ENCODE measurements around the gene RBMS1.

Gene RBMS1

GRCh38 chr2:160267022-160267421 lies 226.6 kb downstream of the RBMS1 start:
- H3K4me2 ChIP-seq (ENCODE audit: low read length), result no peak overlapping the region
- no peak overlapping the region for H3K4me3 ChIP-seq (ENCODE audit: low read length)
- H3K36me3 ChIP-seq (ENCODE audit: control insufficient read depth, low read length), result no peaks in the 10 kb centered on the region
- H3K9me2 ChIP-seq (replicated peaks; ENCODE audit: control insufficient read depth, low read length), result no peaks in the 10 kb centered on the region
- peaks cover 10% of the 10 kb centered on the region for H3K27me3 ChIP-seq (ENCODE audit: control insufficient read depth, low read length)
- TF ChIP-seq CTCF (IDR thresholded peaks at IDR 0.05; ENCODE audit: low read depth, low read length, poor library complexity, severe bottlenecking) (no peak), EZH2phosphoT487 (IDR thresholded peaks at IDR 0.05; ENCODE audit: borderline replicate concordance, low read length) (no peak)
- H3F3A ChIP-seq (ENCODE audit: control insufficient read depth, insufficient read depth), result no peaks in the 10 kb centered on the region
- H3K79me2 ChIP-seq (ENCODE audit: control insufficient read depth, low read length), result no peaks in the 10 kb centered on the region
- H3K9me3 ChIP-seq (ENCODE audit: control insufficient read depth, insufficient read depth, low read length), result no peaks in the 10 kb centered on the region
- H4K20me1 ChIP-seq (ENCODE audit: control insufficient read depth, insufficient read depth, low read depth, low read length), result no peaks in the 10 kb centered on the region
- H3K4me1 ChIP-seq (ENCODE audit: control insufficient read depth, low read length), result peaks cover 11% of the 10 kb centered on the region
- no peak overlapping the region for H3K27ac ChIP-seq (ENCODE audit: low read depth, low read length)

- H3K27ac ChIP-seq (ENCODE audit: low read depth, low read length), result no peak overlapping the region
- H3K79me2 ChIP-seq (ENCODE audit: control insufficient read depth, low read length), result no peaks in the 10 kb centered on the region
- H3K4me2 ChIP-seq (ENCODE audit: low read length), result no peak overlapping the region
- H3K9me2 ChIP-seq (replicated peaks; ENCODE audit: control insufficient read depth, low read length), result no peaks in the 10 kb centered on the region
- H3K4me1 ChIP-seq (ENCODE audit: control insufficient read depth, low read length), result peaks cover 11% of the 10 kb centered on the region
- H4K20me1 ChIP-seq (ENCODE audit: control insufficient read depth, insufficient read depth, low read depth, low read length), result no peaks in the 10 kb centered on the region
- H3F3A ChIP-seq (ENCODE audit: control insufficient read depth, insufficient read depth), result no peaks in the 10 kb centered on the region
- H3K9me3 ChIP-seq (ENCODE audit: control insufficient read depth, insufficient read depth, low read length), result no peaks in the 10 kb centered on the region
- TF ChIP-seq CTCF (IDR thresholded peaks at IDR 0.05; ENCODE audit: low read depth, low read length, poor library complexity, severe bottlenecking), result no peak
- no peak for TF ChIP-seq EZH2phosphoT487 (IDR thresholded peaks at IDR 0.05; ENCODE audit: borderline replicate concordance, low read length)
- no peak overlapping the region for H3K4me3 ChIP-seq (ENCODE audit: low read length)
- peaks cover 10% of the 10 kb centered on the region for H3K27me3 ChIP-seq (ENCODE audit: control insufficient read depth, low read length)
- no peaks in the 10 kb centered on the region for H3K36me3 ChIP-seq (ENCODE audit: control insufficient read depth, low read length)
Measured at GRCh38 chr2:160266037-160266551, 227.5 kb downstream of the RBMS1 start.

- no peaks in the 10 kb centered on the region; the same call in 1 of the 2 replicates for H3K27me3 ChIP-seq (ENCODE audit: control insufficient read depth, low read length)
- no peak overlapping the region for H3K4me3 ChIP-seq (ENCODE audit: low read length)
- H3K27ac ChIP-seq (ENCODE audit: low read depth, low read length), result no peak overlapping the region
- H3K9me3 ChIP-seq (ENCODE audit: control insufficient read depth, insufficient read depth, low read length), result no peaks in the 10 kb centered on the region
- H3K36me3 ChIP-seq (ENCODE audit: control insufficient read depth, low read length), result no peaks in the 10 kb centered on the region
- H3K79me2 ChIP-seq (ENCODE audit: control insufficient read depth, low read length), result no peaks in the 10 kb centered on the region
- H3K9me2 ChIP-seq (replicated peaks; ENCODE audit: control insufficient read depth, low read length), result no peaks in the 10 kb centered on the region
- no peak overlapping the region for H3K4me2 ChIP-seq (ENCODE audit: low read length)
- H3F3A ChIP-seq (ENCODE audit: control insufficient read depth, insufficient read depth), result no peaks in the 10 kb centered on the region
- H3K4me1 ChIP-seq (ENCODE audit: control insufficient read depth, low read length), result no peaks in the 10 kb centered on the region
- no peak for TF ChIP-seq EZH2phosphoT487 (IDR thresholded peaks at IDR 0.05; ENCODE audit: borderline replicate concordance, low read length)
- TF ChIP-seq CTCF (IDR thresholded peaks at IDR 0.05; ENCODE audit: low read depth, low read length, poor library complexity, severe bottlenecking), result no peak
- H4K20me1 ChIP-seq (ENCODE audit: control insufficient read depth, insufficient read depth, low read depth, low read length), result no peaks in the 10 kb centered on the region
Measured at GRCh38 chr2:160264308-160264707, 229.3 kb downstream of the RBMS1 start.

All from DOHH2 (cell line).